Inflammatory macrophage treated with lipopolysaccharide for 1 hour (primary cell): Measurements from ENCODE around the gene AP3D1.

Source experiments
- DNase-seq, 2 donors: peaks; one replicate each; pipeline ENCODE4 v3.0.0-alpha.2; 2020 to 2022

AP3D1 gene

DNA sequence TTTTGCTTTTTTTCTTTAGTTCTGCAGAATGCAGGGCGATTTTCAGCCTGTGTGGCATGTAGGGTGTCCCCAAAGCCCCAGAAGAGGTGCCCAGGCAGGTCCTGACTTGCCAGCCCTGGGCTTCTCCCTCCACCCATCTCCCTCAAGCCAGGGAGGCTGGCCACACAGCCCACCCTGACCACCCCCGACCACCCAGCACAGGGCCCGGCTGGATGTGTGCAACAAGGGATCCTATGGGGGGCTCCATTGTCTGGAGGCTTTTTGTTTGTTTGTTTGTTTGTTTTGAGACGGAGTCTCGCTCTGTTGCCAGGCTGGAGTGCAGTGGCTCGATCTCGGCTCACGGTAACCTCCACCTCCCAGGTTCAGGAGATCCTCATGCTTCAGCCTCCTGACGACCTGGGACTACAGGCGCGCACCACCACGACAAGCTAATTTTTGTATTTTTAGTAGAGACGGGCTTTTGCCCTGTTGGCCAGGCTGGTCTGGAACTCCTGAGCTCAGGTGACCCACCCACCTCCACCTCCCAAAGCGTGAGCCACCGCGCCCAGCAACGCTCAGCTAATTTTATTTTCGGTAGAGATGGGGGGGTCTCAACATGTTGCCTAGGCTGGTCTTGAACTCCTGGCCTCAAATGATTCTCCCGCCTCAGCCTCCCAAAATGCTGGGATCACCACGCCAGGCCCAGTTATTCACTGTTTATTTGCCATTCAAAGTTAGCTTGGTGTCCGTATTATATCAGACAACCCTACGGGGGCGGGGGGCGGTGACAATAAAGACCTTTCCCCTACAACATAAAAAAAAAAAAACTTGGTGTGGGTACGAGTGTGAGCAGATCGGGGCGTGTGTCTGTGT is 92.6 kb downstream of the AP3D1 start:
- no peak for DNase-seq

DNA sequence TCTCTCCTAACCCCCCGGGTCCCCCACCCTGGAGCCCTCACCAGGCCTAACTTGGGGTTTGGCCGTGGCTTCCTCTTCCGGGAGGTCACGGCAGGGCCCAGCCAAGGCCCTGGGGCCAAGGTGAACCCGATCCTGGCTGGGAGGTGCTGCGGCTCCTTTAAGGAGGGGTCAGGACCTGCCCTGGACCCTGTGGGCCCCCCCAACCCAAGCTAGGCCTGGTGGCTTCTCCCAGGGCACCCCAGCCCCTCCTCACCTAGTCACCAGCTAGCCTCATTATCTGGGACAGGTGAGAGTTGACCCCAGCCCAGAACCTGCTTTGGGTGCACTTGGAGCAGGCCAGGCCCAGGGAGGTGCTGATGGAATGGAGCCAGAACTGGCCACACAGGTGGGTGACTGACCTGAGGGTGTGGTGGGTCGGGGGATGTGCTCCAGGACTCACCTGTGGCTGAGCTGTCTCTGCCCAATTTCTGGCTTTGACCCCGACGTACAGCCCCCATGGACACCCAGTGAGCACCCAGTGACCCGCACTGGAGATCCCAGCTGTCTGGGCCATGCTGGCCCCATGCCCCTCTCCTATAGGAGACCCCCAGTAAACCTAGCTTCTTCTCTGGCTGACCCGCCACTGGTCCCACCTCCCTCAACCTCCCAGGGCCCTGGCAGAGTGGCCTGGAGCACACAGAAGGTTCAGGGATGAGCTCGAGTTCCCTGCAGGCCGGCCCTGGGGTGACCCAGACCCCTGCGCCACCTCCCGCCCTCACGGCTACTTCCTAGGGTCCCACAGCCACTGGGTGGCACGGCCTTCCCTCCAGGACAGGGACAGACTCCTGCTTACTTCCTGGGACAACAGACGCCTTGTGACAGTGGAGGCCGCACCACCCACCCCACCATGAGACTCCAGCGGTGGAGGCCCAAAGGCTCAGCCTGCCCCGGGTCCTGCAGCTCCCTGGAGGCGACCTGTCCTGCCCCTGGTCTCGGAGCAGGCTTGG is 93.6 kb downstream of the AP3D1 start:
- no peak for DNase-seq

- DNase-seq: no peak
These were observed 94.6 kb downstream of the AP3D1 start for GRCh38 chr19:2056837-2057192.

DNA sequence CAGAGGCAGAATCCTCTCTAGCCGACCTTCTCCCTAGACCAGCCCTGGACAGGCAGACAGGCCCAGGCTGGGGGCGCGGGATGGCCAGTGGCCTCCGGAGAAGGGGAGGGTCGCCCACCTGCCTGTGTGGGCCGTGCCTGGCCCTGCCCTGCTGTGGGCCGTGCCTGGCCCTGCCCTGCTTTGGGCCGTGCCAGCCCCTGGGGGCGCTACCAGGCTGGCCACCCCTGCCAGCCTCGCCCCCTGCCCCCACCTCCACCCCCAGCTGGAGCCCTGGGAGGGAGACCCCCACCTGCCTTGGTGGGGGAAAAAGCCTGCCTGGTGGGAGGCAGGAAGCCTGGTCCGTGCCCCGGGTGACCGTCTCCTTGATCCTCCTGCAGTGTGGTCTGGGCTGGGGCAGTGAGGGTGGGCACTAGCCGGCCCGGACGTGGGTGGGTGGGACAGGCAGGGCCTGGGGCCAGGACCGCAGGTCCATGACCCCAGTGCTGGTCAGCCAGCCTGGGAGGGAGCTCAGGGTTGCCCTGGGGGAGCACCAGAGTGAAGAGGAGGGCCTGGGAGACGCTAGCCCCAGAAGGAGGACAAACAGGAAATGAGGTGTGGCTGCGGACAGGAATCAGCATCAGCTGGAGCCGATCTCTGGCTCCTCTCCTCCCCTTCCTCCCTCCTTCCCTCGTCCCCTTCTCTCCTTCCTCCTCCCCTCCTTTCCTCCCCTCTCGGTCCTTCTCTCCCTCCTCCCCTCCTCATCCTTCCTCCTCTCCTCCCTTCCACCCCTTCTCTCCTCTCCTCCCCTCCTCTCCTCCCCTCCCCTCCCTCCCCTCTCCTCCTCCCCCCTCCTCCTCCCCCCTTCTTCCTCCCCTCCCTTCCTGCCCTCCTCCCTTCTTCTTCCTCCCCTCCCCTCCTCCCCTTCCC is 95.2 kb downstream of the AP3D1 start:
- DNase-seq: no peak

DNA sequence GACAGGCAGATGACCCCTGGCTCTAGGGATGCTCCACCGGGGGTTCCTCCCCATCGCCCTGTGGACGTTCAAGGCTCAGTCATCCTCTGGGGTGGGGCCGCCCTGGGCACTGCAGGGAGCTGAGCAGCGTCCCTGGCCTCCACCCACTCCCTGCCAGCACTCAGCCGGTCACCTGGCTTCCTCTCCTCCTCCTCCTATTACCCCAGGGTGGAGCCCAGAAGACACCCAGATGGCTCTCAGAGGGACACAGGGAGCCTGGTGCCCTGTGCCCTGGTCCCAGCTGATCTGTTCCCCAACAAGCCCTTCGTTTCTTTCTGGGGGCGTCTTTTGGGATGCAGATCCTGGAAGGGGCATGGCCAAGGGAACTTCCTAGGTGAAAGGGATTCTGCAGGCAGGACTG is 96.6 kb downstream of the AP3D1 start:
- DNase-seq: no peak

GRCh38 chr19:2053601-2054389 is 97.6 kb downstream of the AP3D1 start:
- no peak for DNase-seq

DNA sequence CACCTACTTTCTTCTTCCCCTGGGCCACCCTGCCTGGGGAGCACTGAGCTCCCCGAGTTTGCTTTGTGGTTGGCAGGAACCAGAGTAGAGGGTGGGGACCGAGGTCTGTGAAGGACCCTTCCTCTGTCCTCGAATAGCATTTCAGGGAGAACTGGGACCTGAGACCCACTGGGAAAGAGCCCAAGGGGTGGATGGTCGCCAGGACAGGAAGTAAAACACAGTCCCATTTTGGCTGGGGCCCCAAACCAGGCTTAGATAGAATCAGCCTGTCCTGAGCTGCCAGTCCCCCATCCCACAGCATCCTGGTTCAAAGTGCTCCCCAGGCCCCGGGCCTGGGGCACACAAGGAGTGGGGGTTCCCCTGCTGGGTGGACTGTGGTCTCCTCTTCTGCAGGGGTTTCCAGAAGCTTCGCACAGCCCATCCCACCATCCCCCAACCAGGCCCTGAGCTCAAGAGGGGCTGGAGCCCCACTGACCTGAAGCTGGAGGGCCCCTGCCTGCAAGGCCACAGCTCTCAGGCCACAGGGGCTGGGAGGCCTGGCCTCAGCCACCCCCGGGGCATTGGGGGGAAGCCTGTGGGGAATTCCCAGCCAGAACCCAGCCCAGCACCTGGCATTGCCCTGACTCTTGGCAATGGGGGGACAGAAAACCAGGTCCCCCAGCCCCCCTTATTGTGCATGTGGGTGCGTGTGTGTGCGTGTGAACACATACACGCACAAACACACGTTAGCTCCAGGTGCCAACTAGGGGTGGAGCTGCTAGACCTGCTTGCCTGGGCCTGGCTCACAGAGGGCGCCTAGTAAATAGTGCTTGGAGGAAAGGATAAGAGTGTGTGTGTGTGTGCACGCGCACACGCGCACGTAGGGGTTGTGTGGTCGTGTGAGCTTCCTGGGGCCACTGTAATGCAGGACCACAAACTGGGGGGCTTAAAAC is 99.3 kb downstream of the AP3D1 start:
- no peak for DNase-seq

DNA sequence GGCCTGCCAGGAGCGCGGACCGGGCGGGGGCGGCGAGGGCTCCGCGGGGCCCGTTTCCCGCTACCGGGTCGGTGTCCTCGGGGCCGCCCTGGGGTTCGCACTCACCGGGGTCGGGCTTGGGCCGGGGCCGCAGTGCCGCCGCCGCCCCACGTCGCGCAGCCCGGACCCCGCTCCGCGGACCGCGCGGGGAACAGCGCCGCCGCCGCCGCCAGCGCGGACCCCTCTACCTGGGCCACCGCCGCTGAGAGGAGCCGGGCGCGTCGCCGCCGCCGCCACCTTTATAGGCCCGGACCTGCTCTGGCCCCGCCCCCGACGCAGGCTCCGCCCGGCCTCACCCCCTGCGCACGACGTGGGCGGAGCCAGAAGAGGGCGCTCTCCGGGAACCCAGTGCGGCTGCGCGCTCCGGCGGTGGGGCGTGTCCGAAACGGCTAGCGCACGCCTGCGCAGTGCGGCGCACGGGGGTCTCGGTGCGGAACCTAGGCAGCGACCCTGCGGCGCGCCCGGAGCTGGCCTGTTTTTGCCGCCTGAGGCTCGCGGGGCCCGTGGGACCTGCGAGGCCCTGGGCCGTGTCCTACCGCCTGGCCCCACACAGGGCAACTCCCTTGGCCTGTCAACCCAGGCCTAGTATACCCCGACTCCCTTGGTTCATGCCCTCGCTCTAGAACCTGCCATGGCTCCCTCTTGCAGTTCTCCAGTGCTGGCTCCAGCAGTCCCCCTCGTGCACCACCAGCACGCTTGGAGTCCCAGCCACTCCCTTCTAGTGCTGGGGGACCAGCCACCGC is 100.2 kb downstream of the AP3D1 start, which contains the start of gene MKNK2:
MKNK2 (minus strand) TSS at position 254 of the 782 bp plus-strand sequence. CDS start 393 bp downstream, outside the sequence.
- peak; percentile 84 to 97 for DNase-seq
